Hypothalamus (tissue), 51 donors: ENCODE data around the gene COL28A1.

ENCODE experiments used
- DNase-seq, 51 donors: peaks; one replicate each; lab custom pipeline; 2025; lab: John Stamatoyannopoulos, UW

COL28A1 gene

DNA sequence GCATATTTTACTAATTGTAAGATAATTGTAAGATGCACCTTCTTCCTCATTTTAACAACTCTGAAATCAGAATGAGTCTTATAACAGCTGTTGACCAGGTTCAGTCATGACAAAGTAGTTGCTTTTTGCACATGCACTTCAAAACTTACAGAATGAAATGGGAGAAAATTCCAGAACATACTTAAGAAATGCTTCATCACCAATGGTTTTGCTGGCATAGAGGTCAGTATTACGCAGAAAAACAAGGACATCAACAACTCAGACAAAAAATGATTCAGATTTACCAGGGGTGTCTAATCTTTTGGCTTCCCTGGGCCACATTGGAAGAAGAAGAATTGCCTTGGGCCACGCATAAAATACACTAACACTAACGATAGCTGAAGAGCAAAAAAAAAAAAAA lies 13.3 kb downstream of the COL28A1 start:
- DNase-seq = no peak

DNA sequence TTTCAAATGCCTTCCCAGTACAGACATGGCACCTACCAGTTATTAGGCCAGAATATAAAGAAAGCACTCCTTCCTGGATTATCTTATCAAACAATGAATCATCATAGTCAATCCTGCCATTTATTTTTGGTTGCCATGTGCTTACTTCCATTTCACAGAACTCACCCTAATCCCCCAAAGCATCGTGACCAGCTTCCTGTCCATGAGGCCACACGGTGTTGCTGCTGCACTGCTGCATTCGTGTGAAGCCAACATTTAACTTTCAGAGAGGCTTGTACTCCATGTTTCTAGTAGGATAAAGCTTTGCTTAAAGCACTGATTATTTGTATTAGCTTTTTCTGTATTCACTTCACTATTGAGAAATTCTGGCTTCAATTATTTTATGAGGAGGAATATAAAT lies 14.4 kb downstream of the COL28A1 start:
- no peak for DNase-seq

GRCh38 chr7:7519528-7519927 lies 16.1 kb downstream of the COL28A1 start:
- no peak for DNase-seq

DNA sequence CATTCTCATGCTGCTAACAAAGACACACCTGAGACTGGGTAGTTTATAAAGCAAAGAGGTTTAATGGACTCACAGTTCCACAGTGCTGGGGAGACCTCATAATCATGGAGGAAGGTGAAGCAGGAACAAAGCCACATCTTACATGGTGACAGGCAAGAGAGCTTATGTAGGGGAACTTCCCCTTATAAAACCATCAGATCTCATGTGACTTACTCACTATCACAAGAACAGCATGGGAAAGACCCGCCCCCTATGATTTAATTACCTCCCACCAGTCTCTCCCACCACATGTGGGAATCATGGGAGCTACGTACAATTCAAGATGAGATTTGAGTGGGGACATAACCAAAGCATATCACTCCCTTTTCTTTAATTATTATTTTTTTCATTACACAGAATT lies 16.6 kb downstream of the COL28A1 start:
- no peak for DNase-seq

GRCh38 chr7:7517754-7518153 lies 17.9 kb downstream of the COL28A1 start:
- no peak for DNase-seq

DNA sequence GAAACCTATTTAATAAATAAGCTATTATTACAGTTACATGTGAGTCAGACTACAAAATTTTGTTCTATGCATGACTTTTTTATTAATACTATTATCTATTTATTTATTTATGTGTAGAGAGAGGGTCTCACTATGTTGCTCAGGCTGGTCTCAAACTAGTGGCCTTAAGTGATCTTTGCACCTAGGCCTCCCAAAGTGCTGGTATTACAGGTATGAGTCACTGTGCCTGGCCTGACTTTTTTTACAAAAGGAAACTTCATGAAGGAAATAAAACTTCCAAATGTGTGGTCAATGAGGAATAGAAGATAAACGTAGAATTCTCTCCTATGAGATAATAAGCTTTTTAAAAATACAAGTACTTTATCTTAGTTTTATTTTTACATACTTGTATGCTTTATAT lies 19.0 kb downstream of the COL28A1 start:
- no peak for DNase-seq

DNA sequence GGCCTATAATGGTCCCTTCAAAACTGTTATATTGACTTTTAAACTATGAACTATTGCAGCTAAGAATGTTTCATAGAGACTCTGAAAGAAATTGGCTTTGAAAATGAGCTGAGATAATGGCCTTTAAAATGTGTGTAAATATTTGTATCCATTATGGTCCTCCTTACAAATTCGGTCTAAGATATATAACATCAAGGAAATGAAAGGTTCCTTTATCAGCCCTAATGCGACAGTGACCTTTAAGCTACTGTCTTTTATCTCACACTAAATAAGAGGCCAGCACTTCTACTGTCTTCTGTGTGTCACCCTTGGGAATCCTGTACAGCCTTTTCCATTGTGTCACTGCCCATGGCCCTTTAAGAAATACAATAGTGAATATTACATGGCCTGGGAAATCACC lies 19.5 kb downstream of the COL28A1 start:
- DNase-seq = no peak

DNA sequence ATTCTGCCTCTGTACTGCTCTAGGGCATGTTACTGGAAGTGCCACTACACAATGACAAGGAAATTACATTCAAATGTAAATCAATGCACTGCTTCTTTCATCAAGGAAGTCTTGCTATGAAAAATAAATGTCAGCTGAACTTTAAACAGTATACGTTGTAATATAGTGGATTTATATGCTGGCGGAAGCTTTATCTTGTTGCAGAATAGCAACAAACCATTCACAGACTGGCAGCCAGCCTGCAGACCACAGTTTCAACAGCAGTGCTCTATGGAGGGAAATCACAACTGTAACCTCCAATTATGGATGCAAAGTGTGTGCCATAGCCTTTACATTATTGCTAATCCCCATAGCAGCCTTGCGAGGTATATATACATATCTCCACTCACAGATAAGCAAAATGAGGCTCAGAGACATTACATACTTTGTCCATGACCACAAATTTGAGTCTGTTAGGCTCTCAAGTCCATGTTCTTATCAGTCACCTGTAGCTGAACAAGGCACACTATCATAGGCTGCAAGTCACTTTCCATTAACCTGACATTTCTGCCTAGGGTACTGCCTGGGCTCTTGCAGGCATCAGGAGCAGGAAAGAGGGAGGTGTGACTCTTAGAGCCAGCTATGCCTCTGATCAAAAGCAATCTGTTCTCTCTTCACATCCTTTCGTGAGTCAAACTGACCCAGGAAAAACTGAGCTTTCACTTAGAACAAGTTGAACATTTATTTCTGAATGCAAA lies 22.6 kb downstream of the COL28A1 start:
- no peak for DNase-seq

GRCh38 chr7:7510794-7511193 lies 24.9 kb downstream of the COL28A1 start:
- no peak for DNase-seq

DNA sequence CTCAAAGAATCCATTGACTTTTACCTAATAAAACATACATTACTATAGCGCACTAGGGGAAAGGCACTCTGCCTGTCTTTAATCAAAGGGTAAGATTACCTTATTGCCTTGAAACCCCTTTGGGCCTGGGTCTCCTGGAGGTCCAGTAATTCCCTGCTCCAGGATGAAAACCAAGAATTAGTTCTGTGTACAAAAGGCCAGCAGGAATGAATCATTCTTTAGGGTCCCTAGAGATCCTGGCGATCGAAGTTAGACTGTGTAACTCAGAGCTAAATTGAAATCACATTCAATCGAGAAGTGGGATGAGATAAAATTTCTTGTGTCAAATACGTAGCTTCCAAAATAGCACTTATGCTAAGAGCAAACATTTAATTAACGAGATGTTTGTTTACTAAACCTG lies 29.8 kb downstream of the COL28A1 start:
- DNase-seq = no peak

GRCh38 chr7:7504910-7505704 lies 30.6 kb downstream of the COL28A1 start:
- no peak for DNase-seq

- DNase-seq = no peak
Observed at GRCh38 chr7:7499892-7500291, 35.8 kb downstream of the COL28A1 start.

GRCh38 chr7:7498856-7499255 lies 36.8 kb downstream of the COL28A1 start:
- DNase-seq = no peak

DNA sequence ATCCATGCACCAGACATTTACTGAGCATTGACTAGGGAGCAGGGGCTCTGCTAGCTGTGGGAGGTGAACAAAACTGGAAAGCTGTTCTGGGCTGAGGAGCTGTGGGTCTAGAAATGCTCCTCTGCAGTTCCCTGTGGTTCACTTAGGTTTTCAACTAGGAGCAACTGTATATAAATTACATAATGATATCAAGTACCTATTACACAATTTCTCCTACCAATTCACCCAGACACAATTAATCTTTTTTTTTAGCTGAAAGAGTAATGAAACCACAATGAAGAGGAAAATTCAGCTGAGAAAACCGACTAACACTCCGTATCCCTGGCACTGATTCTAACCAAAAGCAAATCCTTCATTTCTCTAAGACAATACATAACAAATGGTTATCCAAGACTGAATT lies 39.4 kb downstream of the COL28A1 start:
- DNase-seq = no peak

DNA sequence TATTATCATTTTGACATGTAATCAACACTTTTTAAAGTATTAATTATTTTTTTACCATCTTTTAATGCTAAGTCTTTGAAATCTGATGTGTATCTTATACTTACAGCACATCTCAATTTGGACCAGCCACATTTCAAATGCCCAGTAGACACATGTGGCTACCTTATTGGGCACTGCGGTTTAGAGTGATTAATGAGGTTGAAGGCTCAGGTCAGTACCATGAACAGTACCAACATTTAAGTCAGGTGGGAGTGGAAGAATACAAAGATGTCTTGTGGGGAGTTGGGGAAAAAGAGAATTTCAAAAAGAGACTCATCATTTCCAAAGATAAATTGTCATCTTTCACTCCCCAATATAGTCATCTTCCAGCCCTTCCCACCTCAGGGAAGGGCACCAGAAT lies 40.5 kb downstream of the COL28A1 start:
- DNase-seq = no peak

DNA sequence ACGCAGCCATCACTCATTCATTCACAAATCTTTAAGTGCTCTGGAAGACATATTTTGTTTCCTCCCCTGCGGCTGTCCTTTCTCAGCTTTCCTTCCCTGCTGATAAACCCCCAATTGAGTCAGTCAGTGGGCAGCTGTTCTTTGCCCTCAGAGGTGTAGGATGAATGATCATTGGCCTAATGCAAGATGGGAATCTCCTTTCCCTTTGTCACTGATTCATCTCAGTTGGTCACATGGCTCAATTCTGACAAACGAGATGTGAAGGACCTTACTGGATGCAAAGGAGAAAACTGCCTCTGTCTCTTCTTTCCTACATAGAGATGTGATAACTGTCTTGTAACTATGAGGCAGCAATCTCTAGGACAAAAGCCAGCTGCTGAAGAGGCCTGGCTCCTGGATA lies 44.6 kb downstream of the COL28A1 start:
- DNase-seq = no peak

DNA sequence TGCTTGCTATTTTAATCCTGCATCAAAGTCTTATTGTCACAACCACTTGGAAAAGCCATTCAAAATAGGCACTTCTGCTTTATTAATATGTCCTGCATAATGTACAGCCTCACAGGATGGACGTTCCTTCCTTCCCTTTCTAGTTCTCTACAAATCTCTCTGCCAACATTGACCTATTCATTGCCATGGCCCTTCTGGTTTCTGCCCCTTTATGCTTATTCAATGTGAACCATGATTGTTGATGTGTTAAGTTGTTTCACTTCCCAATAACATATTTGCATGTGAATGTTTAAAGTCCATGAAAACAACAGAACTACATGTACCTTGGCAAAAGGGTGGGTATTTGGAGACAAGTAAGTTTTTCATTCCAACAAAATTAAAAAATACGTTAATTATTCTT lies 45.7 kb downstream of the COL28A1 start:
- DNase-seq = no peak

GRCh38 chr7:7489546-7489945 lies 46.1 kb downstream of the COL28A1 start:
- no peak for DNase-seq

GRCh38 chr7:7486362-7486761 lies 49.3 kb downstream of the COL28A1 start:
- no peak for DNase-seq

GRCh38 chr7:7484072-7484471 lies 51.6 kb downstream of the COL28A1 start:
- no peak for DNase-seq

- no peak for DNase-seq
Observed at GRCh38 chr7:7481802-7482201, 53.9 kb downstream of the COL28A1 start.

GRCh38 chr7:7479275-7479805 lies 56.3 kb downstream of the COL28A1 start:
- DNase-seq = no peak
